Measurements from ENCODE around the gene SLTM.
"Not testable (repeated sequence)": the region's sequence is repeated elsewhere in the genome, so short reads cannot be mapped to it uniquely, and the experiment has no call there.

DNA sequence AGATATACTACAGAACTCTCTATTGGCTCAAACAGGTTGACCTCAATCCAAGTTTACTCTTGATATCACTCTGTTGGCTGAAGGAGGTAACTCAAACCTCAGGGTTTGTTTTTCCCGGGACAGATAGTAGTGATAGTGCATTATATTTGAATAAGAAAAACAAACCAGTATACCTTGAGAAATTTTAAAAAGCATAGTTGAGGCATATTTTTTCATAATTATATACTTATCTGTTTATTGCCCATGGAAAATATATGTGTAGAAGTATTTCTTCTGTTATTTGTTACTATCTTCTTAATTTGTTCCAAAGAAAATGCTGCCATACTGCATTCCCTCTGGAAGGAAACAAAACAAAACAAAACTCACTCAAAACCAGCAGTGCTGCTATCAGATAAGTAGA is 76.9 kb downstream of the SLTM start:
- TF ChIP-seq YY1 (IDR thresholded peaks at IDR 0.05; ENCODE audit: insufficient read depth, insufficient read length); SUZ12 (IDR thresholded peaks at IDR 0.05; ENCODE audit: extremely low read depth, insufficient read depth, insufficient read length): not testable (repeated sequence)
